HepG2 (cell line): ENCODE measurements around the gene CALML6. TPM values are rescaled to one million over a fixed set of nuclear protein-coding genes. Genes with fewer than 3 reads are reported as not detected.

Experiments
- BORCS8-MEF2B ChIP-seq: sonication (generic); formaldehyde crosslinking; IDR thresholded peaks from 2 replicates; pipeline ENCODE4 v1.8.0; 2022; ENCODE audit warnings: mild to moderate bottlenecking, missing genetic modification reagents
- GMEB1 ChIP-seq: sonication (generic); formaldehyde crosslinking; IDR thresholded peaks from 2 replicates; pipeline ENCODE4 v1.5.1; 2020; ENCODE audit warnings: missing genetic modification reagents, mild to moderate bottlenecking, borderline replicate concordance
- HDAC1 ChIP-seq: sonication (generic); formaldehyde crosslinking; IDR thresholded peaks from 2 replicates; pipeline ENCODE4 v1.5.1; 2020; ENCODE audit warnings: mild to moderate bottlenecking, missing genetic modification reagents
- KMT2A ChIP-seq: sonication (generic); formaldehyde crosslinking; IDR thresholded peaks from 2 replicates; pipeline ENCODE4 v1.4.0; 2020; ENCODE audit warnings: missing genetic modification reagents
- LCORL ChIP-seq, 2 experiments: fragments of 450-650 bp in 1 of 2; sonication (generic) in 1 of 2; formaldehyde crosslinking in 1 of 2; IDR thresholded peaks; 2 replicates each; pipeline versions ENCODE4 v1.5.0 to v1.6.1; 2017 to 2020; ENCODE audit warnings: antibody characterized with exemption in 1 of 2, missing genetic modification reagents in 1 of 2
- MTF2 ChIP-seq: sonication (generic); formaldehyde crosslinking; IDR thresholded peaks from 2 replicates; pipeline ENCODE4 v1.5.0; 2020; ENCODE audit warnings: missing genetic modification reagents, borderline replicate concordance
- NFATC3 ChIP-seq: sonication (generic); formaldehyde crosslinking; IDR thresholded peaks from 2 replicates; pipeline ENCODE4 v1.5.1; 2020; ENCODE audit warnings: mild to moderate bottlenecking, missing genetic modification reagents
- NR2F2 ChIP-seq: IDR thresholded peaks from 2 replicates; pipeline ENCODE4 v1.6.1; 2012; ENCODE audit warnings: low read depth, inconsistent platforms, borderline replicate concordance
- PHF20 ChIP-seq: sonication (generic); formaldehyde crosslinking; IDR thresholded peaks from 2 replicates; pipeline ENCODE4 v1.5.0; 2020; ENCODE audit warnings: mild to moderate bottlenecking, missing genetic modification reagents
- POLR2AphosphoS5 ChIP-seq: IDR thresholded peaks from 2 replicates; pipeline ENCODE4 v1.6.1; 2012; ENCODE audit warnings: low read depth, low read length
- SPEN ChIP-seq: sonication (generic); formaldehyde crosslinking; IDR thresholded peaks from 2 replicates; pipeline ENCODE4 v1.5.1; 2020; ENCODE audit warnings: low read depth, mild to moderate bottlenecking, missing genetic modification reagents
- TAF1 ChIP-seq: sonication (generic); formaldehyde crosslinking; IDR thresholded peaks from 2 replicates; pipeline ENCODE4 v1.4.0; 2020; ENCODE audit warnings: missing genetic modification reagents
- ZFP36L1 ChIP-seq: sonication (generic); formaldehyde crosslinking; IDR thresholded peaks from 2 replicates; pipeline ENCODE4 v1.8.0; 2022; ENCODE audit warnings: mild to moderate bottlenecking, missing genetic modification reagents, moderate library complexity
- ZFY ChIP-seq: sonication (generic); formaldehyde crosslinking; IDR thresholded peaks from 2 replicates; pipeline ENCODE4 v1.4.0; 2020; ENCODE audit warnings: missing genetic modification reagents
- ZNF337 ChIP-seq: sonication (generic); formaldehyde crosslinking; IDR thresholded peaks from 2 replicates; pipeline ENCODE4 v1.5.1; 2020; ENCODE audit warnings: missing genetic modification reagents, low read depth, mild to moderate bottlenecking, borderline replicate concordance
- ZNF605 ChIP-seq: sonication (generic); formaldehyde crosslinking; IDR thresholded peaks from 2 replicates; pipeline ENCODE4 v1.8.0; 2022; ENCODE audit warnings: mild to moderate bottlenecking, missing genetic modification reagents
- polyA plus RNA-seq, 8 experiments: library from polyadenylated mRNA; depleted of rRNA in 3 of 8; stranded (reverse) in 7 of 8; unstranded in 1 of 8; fragments of >200 nt; fragmentation: Illumina TruSeq in 4 of 8; extraction: Trizol in 4 of 8; gene quantifications; 2 replicates each; pipeline versions ENCODE4 v1.2.1 to v1.2.3, GENCODE V29; 2011 to 2016; ENCODE audit warnings: low read depth in 4 of 8, missing spikeins in 1 of 8, mixed read lengths in 1 of 8; ENCODE audit not compliant: insufficient read depth in 1 of 8
- total RNA-seq, 5 experiments: library from RNA; depleted of rRNA; stranded (reverse); fragments of >200 nt; fragmentation: Illumina TruSeq; extraction: Trizol; gene quantifications; 2 replicates each; pipeline ENCODE4 v1.2.3, GENCODE V29; 2016; ENCODE audit warnings: low read depth in 1 of 5
- TF ChIP-seq, protein P1 (sequence below): sonication (generic); formaldehyde crosslinking; IDR thresholded peaks from 2 replicates; pipeline ENCODE4 v1.8.0; 2022; ENCODE audit warnings: missing genetic modification reagents, mild to moderate bottlenecking, inconsistent platforms, borderline replicate concordance
- TF ChIP-seq, protein P2 (sequence below): IDR thresholded peaks from 2 replicates; pipeline ENCODE4 v1.6.1; 2016; ENCODE audit warnings: low read depth, borderline replicate concordance
- TF ChIP-seq, protein P3 (sequence below): sonication (generic); formaldehyde crosslinking; IDR thresholded peaks from 2 replicates; pipeline ENCODE4 v1.5.1; 2020; ENCODE audit warnings: mild to moderate bottlenecking, missing genetic modification reagents
- TF ChIP-seq, protein P4 (sequence below): IDR thresholded peaks from 2 replicates; pipeline ENCODE4 v1.6.1; 2016; ENCODE audit warnings: low read depth

The CALML6 gene
- total and polyA plus RNA-seq, 2 of the 13 experiments (the other 11 are each of a cell fraction or from before 2014, with no cell fraction given), result 0.11 to 0.12 TPM

- TF ChIP-seq LCORL (IDR thresholded peaks at IDR 0.05) (no peak), LCORL (CRISPR knock-in tag; IDR thresholded peaks at IDR 0.05) (peak; percentile 90), GMEB1 (CRISPR knock-in tag) (peak; percentile 56; the same call in 1 of the 2 replicates), ZFY (CRISPR knock-in tag) (peak; percentile 70), ZFP36L1 (0 out of 2 replicates have a peak, but pooled peaks have one; percentile 66), TAF1 (CRISPR knock-in tag) (peak; percentile 69), POLR2AphosphoS5 (peak; percentile 67), KMT2A (CRISPR knock-in tag) (0 out of 2 replicates have a peak, but pooled peaks have one; percentile 18), NR2F2 (no peak), ZNF605 (no peak), PHF20 (CRISPR knock-in tag) (peak; percentile 29), SPEN (CRISPR knock-in tag) (peak; percentile 82; the same call in 1 of the 2 replicates), HDAC1 (CRISPR knock-in tag) (peak; percentile 69), NFATC3 (CRISPR knock-in tag) (no peak), BORCS8-MEF2B (CRISPR knock-in tag) (0 out of 2 replicates have a peak, but pooled peaks have one; percentile 34), MTF2 (peak; percentile 79; the same call in 1 of the 2 replicates), ZNF337 (CRISPR knock-in tag) (0 out of 2 replicates have a peak, but pooled peaks have one; percentile 49)
- TF ChIP-seq, protein P1, sequence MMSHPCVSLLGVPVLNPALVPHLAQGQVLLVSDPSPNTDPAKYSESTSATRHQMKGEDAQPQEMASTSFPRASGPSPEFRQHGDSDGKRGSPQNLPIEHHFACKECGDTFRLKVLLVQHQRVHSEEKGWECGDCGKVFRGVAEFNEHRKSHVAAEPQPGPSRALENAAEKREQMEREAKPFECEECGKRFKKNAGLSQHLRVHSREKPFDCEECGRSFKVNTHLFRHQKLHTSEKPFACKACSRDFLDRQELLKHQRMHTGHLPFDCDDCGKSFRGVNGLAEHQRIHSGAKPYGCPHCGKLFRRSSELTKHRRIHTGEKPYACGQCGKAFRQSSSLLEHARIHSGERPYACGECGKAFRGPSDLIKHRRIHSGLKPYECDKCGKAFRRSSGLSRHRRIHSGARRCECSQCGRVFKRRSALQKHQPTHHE (CRISPR knock-in tag), result 0 out of 2 replicates have a peak, but pooled peaks have one; percentile 56
- TF ChIP-seq, protein P2, sequence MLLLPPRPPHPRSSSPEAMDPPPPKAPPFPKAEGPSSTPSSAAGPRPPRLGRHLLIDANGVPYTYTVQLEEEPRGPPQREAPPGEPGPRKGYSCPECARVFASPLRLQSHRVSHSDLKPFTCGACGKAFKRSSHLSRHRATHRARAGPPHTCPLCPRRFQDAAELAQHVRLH, result peak; percentile 66; the same call in 1 of the 2 replicates
- TF ChIP-seq, protein P3, sequence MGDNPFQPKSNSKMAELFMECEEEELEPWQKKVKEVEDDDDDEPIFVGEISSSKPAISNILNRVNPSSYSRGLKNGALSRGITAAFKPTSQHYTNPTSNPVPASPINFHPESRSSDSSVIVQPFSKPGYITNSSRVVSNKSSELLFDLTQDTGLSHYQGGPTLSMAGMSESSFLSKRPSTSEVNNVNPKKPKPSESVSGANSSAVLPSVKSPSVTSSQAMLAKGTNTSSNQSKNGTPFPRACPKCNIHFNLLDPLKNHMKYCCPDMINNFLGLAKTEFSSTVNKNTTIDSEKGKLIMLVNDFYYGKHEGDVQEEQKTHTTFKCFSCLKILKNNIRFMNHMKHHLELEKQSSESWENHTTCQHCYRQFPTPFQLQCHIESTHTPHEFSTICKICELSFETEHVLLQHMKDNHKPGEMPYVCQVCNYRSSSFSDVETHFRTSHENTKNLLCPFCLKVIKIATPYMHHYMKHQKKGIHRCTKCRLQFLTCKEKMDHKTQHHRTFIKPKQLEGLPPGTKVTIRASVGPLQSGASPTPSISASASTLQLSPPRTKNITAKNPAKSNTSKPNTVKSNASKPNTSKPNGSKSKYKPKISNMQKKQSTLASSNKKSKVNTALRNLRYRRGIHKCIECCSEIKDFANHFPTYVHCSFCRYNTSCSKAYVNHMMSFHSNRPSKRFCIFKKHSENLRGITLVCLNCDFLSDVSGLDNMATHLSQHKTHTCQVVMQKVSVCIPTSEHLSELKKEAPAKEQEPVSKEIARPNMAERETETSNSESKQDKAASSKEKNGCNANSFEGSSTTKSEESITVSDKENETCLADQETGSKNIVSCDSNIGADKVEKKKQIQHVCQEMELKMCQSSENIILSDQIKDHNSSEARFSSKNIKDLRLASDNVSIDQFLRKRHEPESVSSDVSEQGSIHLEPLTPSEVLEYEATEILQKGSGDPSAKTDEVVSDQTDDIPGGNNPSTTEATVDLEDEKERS (CRISPR knock-in tag), result 0 out of 2 replicates have a peak, but pooled peaks have one; percentile 67
- TF ChIP-seq, protein P4, sequence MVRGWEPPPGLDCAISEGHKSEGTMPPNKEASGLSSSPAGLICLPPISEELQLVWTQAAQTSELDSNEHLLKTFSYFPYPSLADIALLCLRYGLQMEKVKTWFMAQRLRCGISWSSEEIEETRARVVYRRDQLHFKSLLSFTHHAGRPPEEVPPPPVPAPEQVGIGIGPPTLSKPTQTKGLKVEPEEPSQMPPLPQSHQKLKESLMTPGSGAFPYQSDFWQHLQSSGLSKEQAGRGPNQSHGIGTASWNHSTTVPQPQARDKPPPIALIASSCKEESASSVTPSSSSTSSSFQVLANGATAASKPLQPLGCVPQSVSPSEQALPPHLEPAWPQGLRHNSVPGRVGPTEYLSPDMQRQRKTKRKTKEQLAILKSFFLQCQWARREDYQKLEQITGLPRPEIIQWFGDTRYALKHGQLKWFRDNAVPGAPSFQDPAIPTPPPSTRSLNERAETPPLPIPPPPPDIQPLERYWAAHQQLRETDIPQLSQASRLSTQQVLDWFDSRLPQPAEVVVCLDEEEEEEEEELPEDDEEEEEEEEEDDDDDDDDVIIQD (CRISPR knock-in tag), result peak; percentile 44; the same call in 1 of the 2 replicates
These were observed 8.1 kb downstream of the CALML6 start (continued) for GRCh38 chr1:1922956-1923833.
